ENCODE data around the gene BRIX1.
"Not testable (repeated sequence)": the region's sequence is repeated elsewhere in the genome, so short reads cannot be mapped to it uniquely, and the experiment has no call there.

Gene BRIX1

GRCh38 chr5:34968258-34968657 lies 52.7 kb downstream of the BRIX1 start:
- no peak for DNase-seq

- no peak for DNase-seq
Measured at GRCh38 chr5:34970552-34970951, 55.0 kb downstream of the BRIX1 start.

GRCh38 chr5:34971655-34972054 lies 56.1 kb downstream of the BRIX1 start:
- DNase-seq, result not testable (repeated sequence)
